ENCODE results near the gene LDLR. TPM values are rescaled to one million over a fixed set of nuclear protein-coding genes. Genes with fewer than 3 reads are reported as not detected.
"Not testable (repeated sequence)": the region's sequence is repeated elsewhere in the genome, so short reads cannot be mapped to it uniquely, and the experiment has no call there.

The LDLR gene
- total RNA-seq, 1 experiment from 2014 or later: 32.0 TPM

DNA sequence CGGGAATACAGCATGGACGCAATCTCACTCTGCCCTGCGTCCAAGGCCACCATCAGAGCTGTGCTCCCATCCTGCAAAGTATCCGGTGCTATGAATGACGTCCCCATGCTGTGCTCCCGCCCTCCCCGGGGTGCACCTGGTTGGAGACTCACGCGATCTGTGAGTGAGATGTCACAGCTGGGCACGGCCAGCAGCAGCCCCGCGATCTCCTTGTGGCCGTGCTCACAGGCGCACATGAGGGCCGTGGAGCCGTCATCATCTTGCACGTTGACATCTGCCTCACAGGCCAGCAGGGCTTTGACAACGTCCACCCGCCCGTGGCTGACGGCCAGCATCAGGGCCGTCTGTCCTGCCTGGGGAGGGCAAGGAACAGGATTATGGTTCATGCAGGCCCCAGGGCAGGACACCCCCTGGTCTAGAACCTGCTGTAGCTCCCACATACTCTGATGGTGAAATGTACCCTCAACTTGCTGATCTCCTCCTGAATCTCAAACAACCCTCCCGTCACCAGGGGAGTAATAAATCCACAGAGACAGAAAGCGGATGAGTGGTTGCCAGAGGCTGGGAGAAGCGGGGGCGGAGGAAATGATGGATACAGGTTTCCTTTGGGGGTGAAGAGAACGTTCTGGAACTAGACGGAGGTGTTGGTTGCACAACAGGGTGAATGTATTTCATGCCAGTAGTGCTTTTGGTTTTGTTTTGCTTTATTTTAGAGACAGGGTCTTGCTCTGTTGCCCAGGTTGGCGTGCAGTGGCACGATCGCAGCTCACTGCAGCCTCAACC is 80.8 kb downstream of the LDLR start:
- Histone ChIP-seq H3K27me3 (no peaks in the 10 kb centered on the region), H3K9me3 (no peaks in the 10 kb centered on the region), H3K36me3 (peaks cover 82% of the 10 kb centered on the region), H3K4me3 (no peak overlapping the region)
- DNase-seq: no peak

DNA sequence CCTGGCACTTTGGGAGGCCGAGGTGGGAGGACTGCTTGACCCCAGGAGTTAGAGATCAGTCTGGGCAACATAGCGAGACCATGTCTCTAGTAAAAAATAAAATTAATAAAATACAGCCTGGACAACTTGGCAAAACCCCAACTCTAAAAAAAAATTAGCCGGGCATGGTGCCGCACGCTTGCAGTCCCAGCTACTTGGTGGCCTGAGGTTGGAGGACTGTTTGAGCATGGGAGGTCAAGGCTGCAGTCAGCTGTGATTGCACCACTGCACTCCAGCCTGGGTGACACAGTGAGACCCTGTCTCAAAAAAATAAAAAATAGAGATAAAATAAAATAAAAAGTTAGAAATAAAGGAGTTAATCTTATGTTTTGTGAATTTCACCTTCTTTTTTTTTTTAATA is 81.9 kb downstream of the LDLR start:
- Histone ChIP-seq H3K9me3 (no peaks in the 10 kb centered on the region), H3K27me3 (no peaks in the 10 kb centered on the region), H3K36me3 (peaks cover 79% of the 10 kb centered on the region), H3K4me3 (no peak overlapping the region)
- no peak for DNase-seq

DNA sequence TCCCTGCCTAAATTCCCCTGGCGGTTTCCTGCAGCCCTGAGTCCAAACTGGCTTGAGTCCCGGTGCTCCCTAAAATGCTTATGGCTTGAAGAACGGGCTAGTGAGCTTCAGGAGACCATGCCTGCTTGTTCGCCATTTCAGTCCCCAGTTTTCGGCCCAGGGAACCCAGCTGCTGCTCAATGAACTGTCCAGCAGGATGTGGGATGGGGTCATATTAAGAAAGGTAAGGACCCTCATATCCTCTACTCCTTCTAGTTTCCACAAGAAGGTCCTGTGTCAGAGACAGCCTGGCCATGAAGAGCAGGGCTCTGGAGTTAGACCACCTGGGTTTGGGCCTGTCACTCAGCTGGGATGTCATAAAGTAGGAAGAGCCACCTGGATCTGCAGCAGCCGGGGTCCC is 83.3 kb downstream of the LDLR start:
- Histone ChIP-seq H3K36me3 (peaks cover 75% of the 10 kb centered on the region), H3K4me3 (no peak overlapping the region), H3K9me3 (no peaks in the 10 kb centered on the region), H3K27me3 (no peaks in the 10 kb centered on the region)
- DNase-seq: no peak

DNA sequence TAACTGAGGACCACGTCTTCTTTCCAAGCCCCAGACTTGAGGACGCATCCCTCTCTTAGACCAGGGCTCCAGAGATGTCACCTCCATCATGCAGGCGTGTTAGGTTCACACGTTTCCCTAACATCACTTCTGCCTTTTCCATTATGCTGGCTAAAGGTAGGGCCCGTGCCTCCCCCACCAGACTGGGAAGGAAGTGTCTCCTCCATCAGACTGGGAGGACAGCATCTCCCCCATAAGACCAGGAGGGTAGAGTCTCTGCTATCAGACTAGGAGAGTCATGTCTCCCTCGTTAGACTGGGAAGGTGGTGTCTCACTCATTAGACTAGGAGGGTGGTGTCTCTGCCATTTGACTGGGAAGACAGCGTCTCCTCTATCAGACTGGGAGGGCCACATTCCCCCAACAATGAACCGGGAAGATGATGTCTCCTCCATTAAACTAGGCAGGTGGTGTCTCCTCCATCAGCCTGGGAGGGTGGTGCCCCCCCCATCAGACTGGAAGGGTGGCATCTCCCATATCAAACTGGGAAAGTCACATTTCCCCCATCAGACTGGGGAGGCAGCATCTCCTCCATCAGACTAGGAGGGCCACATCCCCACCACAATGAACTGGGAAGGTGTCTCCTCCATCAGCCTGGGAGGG is 84.4 kb downstream of the LDLR start:
- DNase-seq: no peak
- Histone ChIP-seq H3K36me3 (peaks cover 72% of the 10 kb centered on the region), H3K27me3 (no peaks in the 10 kb centered on the region), H3K4me3 (no peak overlapping the region), H3K9me3 (no peaks in the 10 kb centered on the region)

DNA sequence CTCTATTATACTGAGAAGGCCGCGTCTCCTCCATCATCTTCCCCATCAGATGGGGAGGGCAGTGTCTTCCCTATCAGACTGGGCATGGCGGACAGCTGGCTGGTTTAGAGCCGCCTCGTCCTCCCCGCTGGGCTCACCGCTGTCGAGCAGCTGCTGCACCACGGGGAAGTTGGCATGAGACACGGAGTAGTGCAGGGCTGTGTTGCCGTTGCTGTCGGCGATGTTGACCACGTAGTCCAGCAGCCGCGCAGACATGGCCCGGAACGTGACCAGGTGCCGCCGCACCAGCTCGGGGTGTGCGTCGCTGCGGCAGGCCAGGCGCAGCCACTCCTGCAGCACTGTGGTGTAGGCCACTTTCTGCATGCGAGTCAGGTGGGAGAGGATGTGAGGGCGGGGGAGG is 85.1 kb downstream of the LDLR start:
- Histone ChIP-seq H3K9me3 (no peaks in the 10 kb centered on the region), H3K27me3 (no peaks in the 10 kb centered on the region), H3K4me3 (no peak overlapping the region), H3K36me3 (peaks cover 70% of the 10 kb centered on the region)
- DNase-seq: no peak

DNA sequence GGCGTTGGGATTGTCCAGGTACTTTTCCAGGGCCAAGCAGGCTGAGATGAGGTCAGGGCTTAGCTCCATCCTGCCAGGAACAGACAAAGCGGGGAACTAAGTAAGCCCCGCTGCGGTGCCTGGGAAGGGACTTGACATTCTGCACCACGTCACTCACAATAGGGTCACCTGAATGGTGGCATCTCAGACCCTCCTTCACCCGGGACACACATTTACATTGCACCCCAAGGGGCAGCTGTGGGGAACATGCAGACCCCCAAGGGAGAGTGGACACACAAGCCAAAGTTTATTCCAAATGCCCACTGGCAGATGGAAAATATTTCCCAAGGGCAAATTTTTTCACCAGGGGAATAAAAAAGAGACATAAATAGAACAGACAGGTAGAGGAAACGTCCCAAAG is 86.7 kb downstream of the LDLR start:
- no peak overlapping the region for H3K4me3 ChIP-seq
- no peaks in the 10 kb centered on the region for H3K9me3 ChIP-seq
- H3K27me3 ChIP-seq: no peaks in the 10 kb centered on the region
- peaks cover 54% of the 10 kb centered on the region for H3K36me3 ChIP-seq
- no peak for DNase-seq

DNA sequence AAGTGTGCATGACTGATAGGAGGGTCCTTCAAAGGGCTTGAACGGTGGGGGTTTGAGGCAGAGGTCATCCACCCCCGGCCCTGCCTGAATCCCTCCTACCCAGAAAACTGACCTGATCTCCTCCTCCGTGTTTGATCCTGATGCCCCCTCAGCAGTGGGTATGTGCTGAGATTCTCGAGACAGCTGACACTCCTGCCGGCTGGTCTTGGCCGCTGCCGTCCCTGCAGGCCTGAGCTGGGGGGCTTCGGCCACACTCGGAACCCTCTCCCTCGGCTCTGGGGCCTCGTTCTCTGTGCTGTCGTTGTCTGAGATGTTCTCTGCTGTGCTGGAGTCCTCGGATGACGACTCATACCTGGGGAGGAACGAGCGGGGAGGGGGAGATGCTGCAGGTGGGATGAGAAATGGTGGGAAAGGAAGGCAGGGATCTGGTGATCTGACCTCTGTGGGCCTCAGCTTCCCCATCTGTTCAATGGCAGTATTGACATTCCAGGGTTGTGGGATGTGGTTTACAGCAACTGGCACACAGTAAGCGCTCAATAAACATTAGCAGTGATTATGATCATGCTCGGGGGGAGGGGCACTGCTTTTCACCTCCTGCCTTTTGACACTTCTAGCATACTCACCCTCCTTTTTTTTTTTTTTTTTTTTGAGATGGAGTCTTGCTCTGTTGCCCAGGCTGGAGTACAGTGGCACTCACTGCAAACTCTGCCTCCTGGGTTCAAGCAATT is 87.4 kb downstream of the LDLR start:
- Histone ChIP-seq H3K4me3 (no peak overlapping the region), H3K9me3 (no peaks in the 10 kb centered on the region), H3K36me3 (peaks cover 56% of the 10 kb centered on the region), H3K27me3 (no peaks in the 10 kb centered on the region)
- no peak for DNase-seq

DNA sequence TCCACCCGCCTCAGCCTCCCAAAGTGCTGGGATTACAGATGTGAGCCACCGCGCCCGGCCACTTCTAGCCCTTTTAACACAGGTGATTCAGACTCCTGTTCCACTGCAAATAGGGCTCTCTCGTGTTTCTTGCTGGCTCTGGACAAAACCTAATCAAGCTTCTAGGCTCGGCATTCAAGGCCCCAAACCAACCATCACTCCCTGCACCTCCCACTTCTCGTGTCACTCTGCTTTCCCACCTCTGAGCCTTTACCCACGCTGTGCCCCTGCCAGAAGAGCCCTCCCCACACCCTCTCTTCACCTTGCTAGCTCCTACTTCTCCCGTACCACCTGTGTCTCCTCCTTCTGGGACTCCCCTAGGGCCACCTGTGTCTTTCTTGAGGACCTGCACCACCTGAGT is 88.3 kb downstream of the LDLR start:
- H3K4me3 ChIP-seq: no peak overlapping the region
- peaks cover 53% of the 10 kb centered on the region for H3K36me3 ChIP-seq
- H3K27me3 ChIP-seq: no peaks in the 10 kb centered on the region
- no peaks in the 10 kb centered on the region for H3K9me3 ChIP-seq
- no peak for DNase-seq

DNA sequence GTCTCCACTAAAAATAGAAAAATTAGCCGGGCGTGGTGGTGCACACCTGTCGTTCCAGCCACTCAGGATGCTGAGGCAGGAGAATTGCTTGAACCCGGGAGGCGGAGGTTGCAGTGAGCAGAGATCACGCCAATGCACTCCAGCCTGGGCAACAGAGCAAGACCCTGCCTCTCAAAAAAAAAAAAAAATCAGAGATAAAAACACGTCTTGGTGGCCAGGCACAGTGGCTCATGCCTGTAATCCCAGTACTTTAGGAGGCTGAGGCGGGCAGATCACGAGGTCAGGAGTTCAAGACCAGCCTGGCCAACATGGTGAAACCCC is 89.8 kb downstream of the LDLR start:
- not testable (repeated sequence) for DNase-seq, H3K4me3 ChIP-seq, H3K27me3 ChIP-seq, H3K9me3 ChIP-seq
- peaks cover 52% of the 10 kb centered on the region for H3K36me3 ChIP-seq

DNA sequence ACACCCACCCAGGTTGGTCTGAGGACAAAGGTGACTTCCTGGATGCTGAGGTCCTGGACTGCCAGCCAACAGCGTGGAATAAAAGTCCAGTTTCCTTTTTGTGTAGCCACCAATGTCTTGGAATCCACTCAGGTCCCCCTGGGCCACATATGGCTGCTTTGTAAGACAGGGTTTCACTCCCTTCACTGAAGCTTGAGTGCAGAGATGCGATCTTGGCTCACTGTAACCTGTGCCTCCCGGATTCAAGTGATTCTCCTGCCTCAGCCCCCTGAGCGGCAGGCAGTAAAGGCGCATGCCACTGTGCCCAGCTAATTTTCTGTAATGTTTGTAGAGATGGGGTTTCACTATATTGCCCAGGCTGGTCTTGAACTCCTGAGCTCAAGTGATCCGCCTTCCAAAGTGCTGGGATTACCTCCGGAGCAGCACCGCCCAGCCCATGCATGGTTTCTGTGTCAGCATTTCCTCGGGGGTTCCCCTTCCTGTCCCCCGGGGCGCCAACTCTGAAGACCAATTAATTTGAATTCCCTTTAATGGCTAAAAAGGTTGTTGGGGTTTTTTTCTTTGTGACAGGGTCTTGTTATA is 90.5 kb downstream of the LDLR start:
- Histone ChIP-seq H3K27me3 (no peaks in the 10 kb centered on the region), H3K4me3 (no peak overlapping the region), H3K9me3 (no peaks in the 10 kb centered on the region), H3K36me3 (peaks cover 45% of the 10 kb centered on the region)
- no peak for DNase-seq

DNA sequence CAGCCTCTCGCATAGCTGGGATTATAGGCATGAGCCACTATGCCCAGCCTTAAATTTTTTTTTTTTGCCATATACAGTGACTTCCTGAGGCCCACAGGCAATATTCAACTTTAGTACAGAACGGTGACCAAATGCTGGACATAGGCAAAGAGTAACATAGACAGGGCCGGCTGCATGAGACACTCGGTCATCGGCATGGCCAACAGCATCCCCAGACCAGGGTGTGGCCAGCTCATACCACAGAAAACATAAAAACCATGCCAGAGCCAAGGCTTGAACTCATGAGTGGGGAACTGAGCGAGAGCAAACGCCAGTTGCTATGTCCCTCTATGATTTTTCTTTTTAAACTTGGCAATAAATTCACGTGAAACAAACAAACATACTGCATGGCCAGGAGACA is 91.1 kb downstream of the LDLR start:
- Histone ChIP-seq H3K27me3 (no peaks in the 10 kb centered on the region), H3K36me3 (peaks cover 41% of the 10 kb centered on the region), H3K9me3 (no peaks in the 10 kb centered on the region), H3K4me3 (no peak overlapping the region)
- no peak for DNase-seq

DNA sequence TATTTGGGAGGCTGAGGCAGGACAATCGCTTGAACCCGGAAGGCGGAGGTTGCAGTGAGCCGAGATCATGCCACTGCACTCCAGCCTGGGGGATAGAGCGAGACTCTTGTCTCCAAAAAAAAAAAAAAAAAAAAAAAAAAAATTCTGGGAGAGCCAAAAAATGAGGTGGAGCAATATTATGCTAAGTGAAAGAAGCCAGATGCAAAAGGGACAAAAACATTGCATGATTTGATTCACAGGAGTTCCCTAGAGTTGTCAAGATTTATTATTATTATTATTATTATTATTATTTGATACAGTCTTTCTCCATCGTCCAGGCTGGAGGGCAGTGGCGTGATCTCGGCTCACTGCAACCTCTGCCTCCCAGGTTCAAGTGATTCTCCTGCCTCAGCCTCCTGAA is 91.7 kb downstream of the LDLR start:
- H3K4me3 ChIP-seq, DNase-seq, H3K9me3 ChIP-seq, H3K27me3 ChIP-seq: not testable (repeated sequence)
- H3K36me3 ChIP-seq: peaks cover 42% of the 10 kb centered on the region

DNA sequence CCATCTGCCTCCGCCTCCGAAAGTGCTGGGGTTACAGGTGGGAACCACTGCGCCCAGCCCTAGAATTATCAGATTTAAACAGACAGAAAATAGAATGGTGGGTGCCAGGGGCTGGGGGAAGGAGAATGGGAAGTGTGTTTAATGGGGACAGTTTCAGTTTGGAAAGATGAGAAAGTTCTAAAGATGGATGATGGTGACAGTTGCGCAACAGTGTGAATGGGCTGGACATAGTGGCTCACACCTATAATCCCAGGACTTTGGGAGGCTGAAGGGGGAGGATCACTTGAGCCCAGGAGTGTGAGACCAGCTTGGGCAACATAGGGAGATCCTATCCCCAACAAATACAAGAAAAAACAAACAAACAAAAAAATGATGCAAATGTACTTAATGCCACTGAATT is 92.2 kb downstream of the LDLR start:
- H3K4me3 ChIP-seq: no peak overlapping the region
- DNase-seq: no peak
- no peaks in the 10 kb centered on the region for H3K27me3 ChIP-seq
- no peaks in the 10 kb centered on the region for H3K9me3 ChIP-seq
- peaks cover 41% of the 10 kb centered on the region for H3K36me3 ChIP-seq

Other genes starting within 250 kb of the LDLR start
- 0.30 TPM in 1 of 2 replicates, not detected in the other for gene C19orf38, start 241.0 kb upstream of the LDLR start, total RNA-seq (2014; rRNA removed; shearing (Covaris generic); ENCODE audit: low replicate concordance)
- gene CARM1, start 217.9 kb upstream of the LDLR start, total RNA-seq (2014; rRNA removed; shearing (Covaris generic); ENCODE audit: low replicate concordance): 28.9 and 45.7 TPM in 2 replicates
- gene YIPF2, start 160.8 kb upstream of the LDLR start, total RNA-seq (2014; rRNA removed; shearing (Covaris generic); ENCODE audit: low replicate concordance): 74.6 and 82.8 TPM in 2 replicates
- gene TIMM29, start 160.7 kb upstream of the LDLR start, total RNA-seq (2014; rRNA removed; shearing (Covaris generic); ENCODE audit: low replicate concordance): 29.3 and 39.2 TPM in 2 replicates
- 133 and 134 TPM in 2 replicates for gene SMARCA4, start 128.4 kb upstream of the LDLR start, total RNA-seq (2014; rRNA removed; shearing (Covaris generic); ENCODE audit: low replicate concordance)
- 69.7 and 113 TPM in 2 replicates for gene SPC24, start 66.3 kb downstream of the LDLR start, total RNA-seq (2014; rRNA removed; shearing (Covaris generic); ENCODE audit: low replicate concordance)
- gene KANK2, start 108.1 kb downstream of the LDLR start, total RNA-seq (2014; rRNA removed; shearing (Covaris generic); ENCODE audit: low replicate concordance): 81.9 and 86.7 TPM in 2 replicates
- gene ANGPTL8, start 150.2 kb downstream of the LDLR start, total RNA-seq (2014; rRNA removed; shearing (Covaris generic); ENCODE audit: low replicate concordance): not detected in 2 replicates
- 2.2 and 8.8 TPM in 2 replicates for gene DOCK6, start 173.1 kb downstream of the LDLR start, total RNA-seq (2014; rRNA removed; shearing (Covaris generic); ENCODE audit: low replicate concordance)
- 1.0 TPM in 1 of 2 replicates, not detected in the other for gene TSPAN16, start 206.7 kb downstream of the LDLR start, total RNA-seq (2014; rRNA removed; shearing (Covaris generic); ENCODE audit: low replicate concordance)